ENCODE measurements around the gene SLC22A5.
"Not testable (repeated sequence)": the region's sequence is repeated elsewhere in the genome, so short reads cannot be mapped to it uniquely, and the experiment has no call there.

The SLC22A5 gene

GRCh38 chr5:132389051-132389331 lies 19.5 kb downstream of the SLC22A5 start:
- no peak for DNase-seq

- DNase-seq = peak; percentile 73
Observed at GRCh38 chr5:132389585-132390286, 20.2 kb downstream of the SLC22A5 start.

DNA sequence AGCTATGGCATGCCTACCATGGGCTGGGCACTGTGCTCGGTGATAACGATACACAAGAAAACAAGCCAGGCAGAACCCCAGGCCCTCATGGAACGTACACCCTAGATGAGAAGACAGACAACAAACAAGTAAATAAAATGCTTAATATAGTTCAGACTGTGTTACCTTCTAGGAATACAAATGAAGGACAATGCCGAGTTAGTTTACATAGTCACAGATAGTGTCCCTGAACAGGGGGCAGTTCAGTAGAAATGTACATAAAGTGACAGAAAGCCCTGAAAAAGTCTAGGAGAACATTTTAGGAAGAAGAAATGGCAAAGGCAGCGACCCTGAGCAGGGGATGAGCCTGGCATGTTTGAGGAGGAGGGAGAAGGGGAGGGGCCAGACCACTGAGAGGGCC lies 21.7 kb downstream of the SLC22A5 start:
- no peak for DNase-seq

DNA sequence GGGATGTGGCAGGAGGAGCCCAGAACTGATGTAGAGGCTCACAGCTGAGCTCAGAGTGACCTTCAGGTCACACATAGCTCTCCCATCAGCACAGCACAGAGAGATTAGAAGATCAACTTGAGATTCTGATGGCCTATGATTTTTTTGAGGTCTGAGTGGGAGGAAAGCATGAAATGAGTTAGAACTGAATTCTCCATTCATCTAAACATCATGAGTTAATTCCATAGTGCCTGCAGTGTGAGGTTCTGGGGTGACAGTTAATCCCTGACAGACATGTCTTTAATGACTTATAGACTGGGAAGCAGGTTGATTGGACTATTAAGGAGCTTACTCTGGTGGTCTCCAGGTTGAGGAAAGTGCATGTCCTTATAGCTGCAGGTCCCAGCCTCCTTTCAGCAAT lies 22.4 kb downstream of the SLC22A5 start:
- DNase-seq = no peak

DNA sequence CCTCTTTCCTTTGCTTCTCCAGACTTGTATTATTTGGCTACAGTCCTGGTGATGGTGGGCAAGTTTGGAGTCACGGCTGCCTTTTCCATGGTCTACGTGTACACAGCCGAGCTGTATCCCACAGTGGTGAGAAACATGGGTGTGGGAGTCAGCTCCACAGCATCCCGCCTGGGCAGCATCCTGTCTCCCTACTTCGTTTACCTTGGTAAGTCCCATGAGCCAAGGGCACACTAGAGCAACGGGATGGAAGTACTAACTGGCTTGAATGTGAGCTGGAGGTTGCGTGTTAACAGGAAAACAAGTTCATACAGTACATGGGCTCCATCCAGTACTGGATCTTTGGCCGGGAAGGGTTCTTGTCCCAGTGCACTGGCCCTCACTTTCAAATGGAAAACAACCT lies 22.9 kb downstream of the SLC22A5 start:
- no peak for DNase-seq

DNA sequence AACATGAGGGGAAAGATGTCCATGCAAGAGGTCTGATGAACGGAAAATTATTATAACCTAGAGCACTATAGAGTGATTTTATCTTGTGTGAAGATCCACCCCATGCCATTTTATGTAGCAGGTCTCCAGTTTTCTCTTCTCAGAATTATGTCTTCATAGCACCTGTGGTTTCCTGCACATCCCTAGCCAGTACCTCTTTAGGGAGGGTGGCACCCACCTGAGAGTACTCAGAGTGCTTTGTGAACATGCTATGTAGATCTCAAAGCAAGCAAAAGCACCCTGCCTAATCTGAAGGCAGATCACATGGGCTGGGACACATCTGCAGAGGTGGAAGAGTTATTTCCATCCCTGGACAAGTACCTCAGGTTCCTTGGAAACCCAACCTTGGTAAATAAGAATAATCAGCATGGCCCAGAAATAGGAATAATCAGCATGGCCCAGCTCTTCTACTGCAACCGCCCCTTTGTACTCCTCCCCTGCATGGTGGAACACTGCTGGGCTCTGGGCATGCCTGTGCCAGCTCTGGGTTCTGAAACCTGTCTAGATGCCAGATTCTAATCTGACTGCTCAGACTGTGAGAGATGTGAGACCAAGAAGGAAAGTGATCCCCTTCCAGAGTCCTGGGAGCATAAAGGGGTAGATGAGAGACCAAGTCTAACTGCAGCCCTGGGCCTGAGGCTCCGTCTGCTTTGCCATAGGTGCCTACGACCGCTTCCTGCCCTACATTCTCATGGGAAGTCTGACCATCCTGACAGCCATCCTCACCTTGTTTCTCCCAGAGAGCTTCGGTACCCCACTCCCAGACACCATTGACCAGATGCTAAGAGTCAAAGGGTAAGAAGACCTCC lies 23.7 kb downstream of the SLC22A5 start:
- no peak for DNase-seq

GRCh38 chr5:132394667-132395259 lies 25.3 kb downstream of the SLC22A5 start:
- DNase-seq = no peak

DNA sequence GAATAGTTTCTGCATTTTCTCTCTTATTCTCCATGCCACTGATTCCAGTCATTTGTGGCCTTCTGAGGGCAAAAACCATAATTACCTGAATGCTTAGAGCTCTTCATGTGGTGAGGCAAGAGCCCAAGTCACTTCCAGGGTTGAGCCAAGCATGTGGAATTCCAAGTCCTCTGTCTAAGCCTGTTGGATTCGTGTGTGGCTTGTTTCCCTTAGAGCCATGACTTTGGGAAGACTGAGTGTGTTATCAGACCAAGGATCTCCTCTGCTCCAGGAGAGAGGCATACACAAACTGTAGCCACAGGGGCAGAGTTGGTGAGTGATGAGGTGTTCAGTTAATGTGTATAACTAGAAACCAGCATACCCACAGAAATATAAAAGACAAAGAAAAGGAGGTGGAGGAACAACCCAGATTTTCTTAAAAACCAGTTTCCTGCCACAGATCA lies 27.1 kb downstream of the SLC22A5 start:
- DNase-seq = no peak

DNA sequence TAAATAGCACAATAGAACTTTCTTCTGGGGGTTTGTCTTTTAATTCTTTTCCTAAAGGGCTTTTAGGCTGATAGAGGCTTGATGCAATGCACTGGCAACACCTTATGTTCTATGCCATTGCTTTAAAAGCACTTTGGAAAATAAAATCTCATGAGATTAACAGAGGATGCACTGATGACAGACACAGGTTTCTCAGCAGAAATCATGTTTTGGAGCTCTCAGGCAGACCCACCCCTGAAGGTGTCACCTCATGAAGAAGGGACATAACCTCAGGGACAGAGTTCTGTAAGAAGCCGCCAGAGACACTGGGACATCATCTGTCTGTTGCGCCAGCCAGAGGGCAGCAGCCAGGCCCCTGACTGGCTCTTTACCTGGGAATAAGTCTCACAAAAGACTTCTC lies 27.7 kb downstream of the SLC22A5 start:
- DNase-seq = no peak

- not testable (repeated sequence) for DNase-seq
Observed at GRCh38 chr5:132397936-132398675, 28.6 kb downstream of the SLC22A5 start.

DNA sequence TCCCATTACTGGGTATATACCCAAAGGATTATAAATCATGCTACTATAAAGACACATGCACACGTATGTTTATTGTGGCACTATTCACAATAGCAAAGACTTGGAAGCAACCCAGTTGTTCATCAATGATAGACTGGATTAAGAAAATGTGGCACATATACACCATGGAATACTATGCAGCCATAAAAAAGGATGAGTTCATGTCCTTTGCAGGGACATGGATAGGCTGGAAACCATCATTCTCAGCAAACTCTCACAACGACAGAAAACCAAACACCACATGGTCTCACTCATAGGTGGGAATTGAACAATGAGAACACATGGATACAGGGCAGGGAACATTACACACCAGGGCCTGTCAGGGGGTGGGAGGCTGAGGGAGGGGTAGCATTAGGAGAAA lies 34.5 kb downstream of the SLC22A5 start:
- not testable (repeated sequence) for DNase-seq

DNA sequence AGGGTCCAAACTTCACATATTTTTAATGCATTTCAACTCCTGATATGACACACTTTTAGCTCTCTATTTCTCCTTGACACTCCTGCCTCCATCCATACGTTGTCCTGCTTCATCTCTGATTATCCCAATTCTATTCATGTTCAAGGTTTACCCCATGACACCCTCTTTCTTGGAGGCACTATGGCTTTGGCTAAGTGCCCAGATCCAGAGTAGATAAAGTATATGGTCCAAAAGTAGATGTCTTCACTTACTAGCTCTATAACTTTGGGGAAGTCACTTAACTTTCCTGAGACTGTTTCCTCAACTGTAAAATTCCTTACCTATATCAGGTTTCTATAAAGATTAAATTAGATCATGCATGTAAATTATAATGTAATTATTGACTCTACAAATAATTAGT lies 36.1 kb downstream of the SLC22A5 start:
- DNase-seq = no peak

DNA sequence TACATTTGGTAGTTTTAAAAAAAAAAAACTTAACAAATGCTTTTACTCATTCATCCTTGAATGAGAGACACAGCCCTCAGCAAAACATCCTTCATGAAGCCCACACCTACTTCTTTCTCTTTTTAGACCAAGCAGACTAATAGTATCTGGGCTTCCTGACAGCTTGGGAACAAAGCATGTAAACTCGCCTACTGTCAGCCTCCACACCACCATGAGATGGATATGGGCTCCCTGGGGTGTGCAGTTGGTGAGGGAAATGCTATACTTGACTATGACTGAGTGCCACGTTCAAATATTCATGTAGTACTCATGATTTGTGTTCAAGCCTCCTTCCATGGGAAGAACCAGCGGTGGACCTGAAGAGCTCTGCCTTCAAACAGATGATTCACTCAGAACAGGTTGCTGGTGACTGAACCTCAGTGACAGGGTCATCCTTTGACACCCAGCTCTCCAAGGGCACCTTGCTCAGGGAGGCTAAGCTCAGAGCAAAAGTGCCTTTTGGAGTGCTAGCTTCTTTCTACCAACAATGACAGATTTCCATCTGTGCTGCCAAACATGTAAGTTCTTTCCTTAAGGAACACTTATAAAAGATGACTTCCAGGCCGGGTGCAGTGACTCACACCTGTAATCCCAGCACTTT lies 36.8 kb downstream of the SLC22A5 start:
- DNase-seq = no peak

DNA sequence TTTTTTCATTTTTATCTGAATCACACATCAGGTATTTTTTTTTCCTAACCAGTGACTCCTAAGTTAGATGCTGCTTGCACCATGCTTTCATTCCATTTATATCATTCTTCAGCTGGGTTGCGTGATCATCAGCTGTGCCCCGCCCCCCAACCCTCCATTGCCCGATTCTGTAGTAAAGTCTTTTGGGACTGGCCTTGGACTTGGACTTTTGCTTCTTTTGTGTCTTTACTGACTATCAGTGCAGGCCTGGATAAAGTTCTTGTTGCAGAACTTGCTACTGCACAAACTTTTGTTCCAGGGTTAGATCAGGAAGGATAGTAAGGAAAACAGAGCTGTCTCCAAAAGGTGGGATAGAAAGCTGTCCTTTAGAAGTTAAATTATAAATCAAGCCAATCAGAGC lies 38.5 kb downstream of the SLC22A5 start:
- no peak for DNase-seq

- DNase-seq = no peak
Observed at GRCh38 chr5:132408456-132408855, 38.9 kb downstream of the SLC22A5 start.

DNA sequence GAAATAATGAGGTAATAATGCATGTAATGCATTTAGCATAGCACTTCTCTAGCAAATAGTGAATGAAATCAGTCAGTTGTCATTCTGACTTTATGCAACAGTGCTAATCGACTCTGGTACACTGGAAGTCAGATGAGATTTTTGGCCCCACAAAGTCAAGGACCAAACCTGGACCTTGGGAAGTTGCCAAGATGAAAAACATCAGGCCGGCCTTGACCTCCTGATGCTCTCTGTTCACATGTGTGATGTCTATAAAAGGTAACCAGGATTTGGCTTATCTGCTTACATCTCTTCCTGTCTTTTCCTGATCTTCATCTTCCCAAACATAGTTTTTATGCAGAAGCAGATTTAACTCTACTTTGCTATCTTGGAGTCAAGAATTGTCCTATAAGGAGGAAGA lies 39.5 kb downstream of the SLC22A5 start:
- DNase-seq = no peak

- peak; percentile 74 for DNase-seq
Observed at GRCh38 chr5:132410451-132411303, 41.2 kb downstream of the SLC22A5 start.

GRCh38 chr5:132411304-132412013 lies 41.9 kb downstream of the SLC22A5 start:
- DNase-seq = no peak

DNA sequence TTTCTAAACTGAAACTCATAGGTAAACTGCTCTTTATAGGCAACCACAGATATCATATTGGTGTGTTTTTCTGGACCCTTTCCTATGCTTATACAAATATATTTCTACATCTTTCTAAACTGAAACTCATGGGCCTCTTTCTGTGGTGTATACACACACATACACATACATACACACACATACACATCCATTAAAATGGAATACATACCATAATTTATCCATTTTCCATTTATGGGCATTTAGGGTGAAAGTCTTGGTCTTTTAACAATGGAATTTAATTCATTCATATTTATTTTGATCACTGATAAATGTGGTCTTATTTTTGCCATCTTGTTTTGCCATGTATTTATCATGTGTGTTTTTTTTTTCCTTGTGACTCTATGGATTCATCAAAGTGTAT lies 44.1 kb downstream of the SLC22A5 start:
- no peak for DNase-seq

GRCh38 chr5:132414634-132415378 lies 45.3 kb downstream of the SLC22A5 start:
- peak; percentile 51 for DNase-seq
